MM.1S (cell line): Measurements from ENCODE around the gene EPG5.

Experiments used
- EZH2phosphoT487 ChIP-seq: fragments of 300-600 bp; sonication (generic); IDR thresholded peaks from 2 replicates; pipeline ENCODE4 v1.6.1; 2018; ENCODE audit warnings: antibody characterized with exemption, low read length
- TF ChIP-seq, protein P1 (sequence below): fragments of 300-600 bp; sonication (generic); IDR thresholded peaks from 2 replicates; pipeline ENCODE4 v1.5.1; 2016; ENCODE audit warnings: antibody characterized with exemption, low read length, mixed read lengths

DNA sequence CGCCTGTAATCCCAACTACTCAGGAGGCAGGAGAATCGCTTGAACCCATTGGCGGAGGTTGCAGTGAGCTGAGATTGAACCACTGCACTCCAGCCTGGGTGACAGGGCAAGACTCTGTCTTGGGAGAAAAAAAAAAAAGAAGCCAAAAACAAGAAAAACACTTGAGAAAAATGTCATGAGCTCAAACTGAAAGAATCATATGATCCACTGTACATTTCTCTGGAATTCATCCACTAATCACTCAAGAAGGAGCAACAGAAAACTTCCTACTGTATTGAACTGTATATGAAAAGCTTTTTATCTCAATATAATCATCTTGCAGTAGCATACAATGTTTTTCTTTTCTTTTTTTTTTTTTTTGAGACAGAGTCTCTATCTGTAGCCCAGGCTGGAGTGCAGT, 40.4 kb downstream of the EPG5 start:
- TF ChIP-seq, protein P1, sequence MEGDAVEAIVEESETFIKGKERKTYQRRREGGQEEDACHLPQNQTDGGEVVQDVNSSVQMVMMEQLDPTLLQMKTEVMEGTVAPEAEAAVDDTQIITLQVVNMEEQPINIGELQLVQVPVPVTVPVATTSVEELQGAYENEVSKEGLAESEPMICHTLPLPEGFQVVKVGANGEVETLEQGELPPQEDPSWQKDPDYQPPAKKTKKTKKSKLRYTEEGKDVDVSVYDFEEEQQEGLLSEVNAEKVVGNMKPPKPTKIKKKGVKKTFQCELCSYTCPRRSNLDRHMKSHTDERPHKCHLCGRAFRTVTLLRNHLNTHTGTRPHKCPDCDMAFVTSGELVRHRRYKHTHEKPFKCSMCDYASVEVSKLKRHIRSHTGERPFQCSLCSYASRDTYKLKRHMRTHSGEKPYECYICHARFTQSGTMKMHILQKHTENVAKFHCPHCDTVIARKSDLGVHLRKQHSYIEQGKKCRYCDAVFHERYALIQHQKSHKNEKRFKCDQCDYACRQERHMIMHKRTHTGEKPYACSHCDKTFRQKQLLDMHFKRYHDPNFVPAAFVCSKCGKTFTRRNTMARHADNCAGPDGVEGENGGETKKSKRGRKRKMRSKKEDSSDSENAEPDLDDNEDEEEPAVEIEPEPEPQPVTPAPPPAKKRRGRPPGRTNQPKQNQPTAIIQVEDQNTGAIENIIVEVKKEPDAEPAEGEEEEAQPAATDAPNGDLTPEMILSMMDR, result no peak
- TF ChIP-seq EZH2phosphoT487, result no peak
